GM23338 (cell line): ENCODE measurements around the gene EPHA3.

Experiments
- CREB1 ChIP-seq: fragments of 250-450 bp; sonication (Bioruptor Pico); IDR thresholded peaks from 2 replicates; pipeline ENCODE4 v1.5.0; 2020; ENCODE audit warnings: low read depth, mild to moderate bottlenecking, moderate library complexity
- ETS1 ChIP-seq: IDR thresholded peaks from 2 replicates; pipeline ENCODE4 v1.6.1; 2016; ENCODE audit warnings: antibody characterized with exemption
- EZH2 ChIP-seq: fragments of 200-600 bp; sonication (generic); IDR thresholded peaks from one replicate; pipeline ENCODE4 v1.8.0; 2017; ENCODE audit warnings: antibody characterized with exemption, mild to moderate bottlenecking, low read depth; ENCODE audit not compliant: unreplicated experiment
- EZH2phosphoT487 ChIP-seq: fragments of 200-600 bp; sonication (generic); IDR thresholded peaks from one replicate; pipeline ENCODE4 v1.8.1; 2018; ENCODE audit warnings: antibody characterized with exemption; ENCODE audit not compliant: unreplicated experiment
- JUNB ChIP-seq: IDR thresholded peaks from one replicate; pipeline ENCODE4 v1.6.1; 2016; ENCODE audit warnings: antibody characterized with exemption; ENCODE audit not compliant: unreplicated experiment
- NANOG ChIP-seq: IDR thresholded peaks from 2 replicates; pipeline ENCODE4 v1.6.1; 2016; ENCODE audit warnings: antibody characterized with exemption, borderline replicate concordance
- POLR2AphosphoS5 ChIP-seq: IDR thresholded peaks from 2 replicates; pipeline ENCODE4 v1.6.1; 2016; ENCODE audit warnings: antibody characterized with exemption, low read depth
- REST ChIP-seq: IDR thresholded peaks from one replicate; pipeline ENCODE4 v1.6.1; 2018; ENCODE audit warnings: antibody characterized with exemption; ENCODE audit not compliant: unreplicated experiment
- ZNF331 ChIP-seq: fragments of 250-450 bp; sonication (Bioruptor Pico); IDR thresholded peaks from 2 replicates; pipeline ENCODE4 v1.5.0; 2020; ENCODE audit warnings: low read depth, mild to moderate bottlenecking, moderate library complexity
- TF ChIP-seq, protein P1 (sequence below), 2 experiments: fragments of 200-600 bp in 1 of 2; sonication (generic) in 1 of 2; conservative IDR thresholded peaks; 2 replicates each; pipeline versions ENCODE4 v1.5.1 to v1.6.1; 2016 to 2017; ENCODE audit warnings: antibody characterized with exemption in 2 of 2, low read depth in 2 of 2, mild to moderate bottlenecking in 2 of 2, moderate library complexity in 1 of 2

- TF ChIP-seq, protein P1, sequence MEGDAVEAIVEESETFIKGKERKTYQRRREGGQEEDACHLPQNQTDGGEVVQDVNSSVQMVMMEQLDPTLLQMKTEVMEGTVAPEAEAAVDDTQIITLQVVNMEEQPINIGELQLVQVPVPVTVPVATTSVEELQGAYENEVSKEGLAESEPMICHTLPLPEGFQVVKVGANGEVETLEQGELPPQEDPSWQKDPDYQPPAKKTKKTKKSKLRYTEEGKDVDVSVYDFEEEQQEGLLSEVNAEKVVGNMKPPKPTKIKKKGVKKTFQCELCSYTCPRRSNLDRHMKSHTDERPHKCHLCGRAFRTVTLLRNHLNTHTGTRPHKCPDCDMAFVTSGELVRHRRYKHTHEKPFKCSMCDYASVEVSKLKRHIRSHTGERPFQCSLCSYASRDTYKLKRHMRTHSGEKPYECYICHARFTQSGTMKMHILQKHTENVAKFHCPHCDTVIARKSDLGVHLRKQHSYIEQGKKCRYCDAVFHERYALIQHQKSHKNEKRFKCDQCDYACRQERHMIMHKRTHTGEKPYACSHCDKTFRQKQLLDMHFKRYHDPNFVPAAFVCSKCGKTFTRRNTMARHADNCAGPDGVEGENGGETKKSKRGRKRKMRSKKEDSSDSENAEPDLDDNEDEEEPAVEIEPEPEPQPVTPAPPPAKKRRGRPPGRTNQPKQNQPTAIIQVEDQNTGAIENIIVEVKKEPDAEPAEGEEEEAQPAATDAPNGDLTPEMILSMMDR (conservative IDR thresholded peaks at IDR 0.05; ENCODE audit: low read depth in 2 of 2) = no peak
- TF ChIP-seq POLR2AphosphoS5 (no peak), EZH2 (no peak), JUNB (no peak), EZH2phosphoT487 (no peak), NANOG (no peak), CREB1 (CRISPR knock-in tag) (no peak), REST (no peak), ZNF331 (CRISPR knock-in tag) (no peak), ETS1 (no peak)
Observed at GRCh38 chr3:89180334-89180733, 72.9 kb downstream of the EPHA3 start.
